H1 (cell line): ENCODE data around the gene LBR. TPM values are rescaled to one million over a fixed set of nuclear protein-coding genes. Genes with fewer than 3 reads are reported as not detected.
A peak's percentile ranks its signal among the peaks of the same experiment; 100 is the strongest.

Experiments used
- CEBPB ChIP-seq: IDR thresholded peaks from 2 replicates; pipeline ENCODE4 v1.6.1; 2012; ENCODE audit warnings: low read depth, low read length
- CTCF ChIP-seq, 3 experiments: IDR thresholded peaks; 1 replicate in 2 of 3; 2 replicates in 1 of 3; pipeline versions ENCODE4 v1.5.1 to v1.6.1; 2011; ENCODE audit warnings: low read length in 3 of 3, mild to moderate bottlenecking in 3 of 3, inconsistent platforms in 2 of 3, low read depth in 1 of 3, moderate library complexity in 1 of 3; ENCODE audit not compliant: insufficient read depth in 1 of 3; ENCODE audit errors: control extremely low read depth in 1 of 3
- GABPA ChIP-seq: IDR thresholded peaks from 2 replicates; pipeline ENCODE4 v1.6.1; 2011; ENCODE audit warnings: mild to moderate bottlenecking, low read length, moderate library complexity, borderline replicate concordance; ENCODE audit not compliant: insufficient read depth
- NRF1 ChIP-seq: IDR thresholded peaks from 2 replicates; pipeline ENCODE4 v1.6.1; 2011; ENCODE audit warnings: mild to moderate bottlenecking, low read depth, low read length, improper control_type of control experiment
- RAD21 ChIP-seq, 2 experiments: IDR thresholded peaks in 1 of 2; conservative IDR thresholded peaks in 1 of 2; 2 replicates each; pipeline ENCODE4 v1.6.1; 2011; ENCODE audit warnings: low read depth in 2 of 2, low read length in 2 of 2, improper control_type of control experiment in 1 of 2, inconsistent platforms in 1 of 2, mild to moderate bottlenecking in 1 of 2, moderate library complexity in 1 of 2
- RXRA ChIP-seq: IDR thresholded peaks from 2 replicates; pipeline ENCODE4 v1.6.1; 2011; ENCODE audit warnings: low read depth, mild to moderate bottlenecking, low read length, moderate library complexity; ENCODE audit not compliant: insufficient read depth
- polyA plus RNA-seq, 7 experiments: library from polyadenylated mRNA; depleted of rRNA in 3 of 7; stranded (reverse) in 5 of 7; unstranded in 2 of 7; fragments of >200 nt in 5 of 7; fragments of 200-250 nt in 2 of 7; gene quantifications; 1 replicate in 5 of 7; 2 replicates in 1 of 7; 4 replicates in 1 of 7; pipeline versions ENCODE4 v1.2.1 to v1.2.3, GENCODE V29; 2011 to 2013; ENCODE audit warnings: missing spikeins in 2 of 7, mixed read lengths in 2 of 7
- total RNA-seq: library from RNA; stranded (reverse); fragmentation: NEBNext Ultra II Directional; extraction: Animal tissue kit (Norgen Biotek cat#: 25700); gene quantifications from 2 replicates; pipeline ENCODE4 v1.2.1, GENCODE V29; 2021
- TF ChIP-seq, protein P1 (sequence below): IDR thresholded peaks from 2 replicates; pipeline ENCODE4 v1.6.1; 2012; ENCODE audit warnings: inconsistent platforms

Gene LBR
- total and polyA plus RNA-seq, 2 of the 8 experiments (the other 6 are each of a cell fraction or from before 2014, with no cell fraction given), result 32.1 to 89.8 TPM

- TF ChIP-seq CTCF (IDR thresholded peaks at IDR 0.05; ENCODE audit: control extremely low read depth in 1 of 3, insufficient read depth in 1 of 3, low read depth in 1 of 3, low read length in 3 of 3), result peak; percentile 54 to 62 (median 56)
- no peak for TF ChIP-seq NRF1
- TF ChIP-seq, protein P1, sequence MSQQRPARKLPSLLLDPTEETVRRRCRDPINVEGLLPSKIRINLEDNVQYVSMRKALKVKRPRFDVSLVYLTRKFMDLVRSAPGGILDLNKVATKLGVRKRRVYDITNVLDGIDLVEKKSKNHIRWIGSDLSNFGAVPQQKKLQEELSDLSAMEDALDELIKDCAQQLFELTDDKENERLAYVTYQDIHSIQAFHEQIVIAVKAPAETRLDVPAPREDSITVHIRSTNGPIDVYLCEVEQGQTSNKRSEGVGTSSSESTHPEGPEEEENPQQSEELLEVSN, result no peak
- TF ChIP-seq GABPA, result no peak
- peak; percentile 55 to 68 for TF ChIP-seq RAD21 (IDR thresholded peaks at IDR 0.05 in 1 of 2, conservative IDR thresholded peaks at IDR 0.05 in 1 of 2; ENCODE audit: low read depth in 2 of 2, low read length in 2 of 2)
- no peak for TF ChIP-seq CEBPB
- TF ChIP-seq RXRA, result no peak
These were observed 24.1 kb upstream of the LBR start (continued) for GRCh38 chr1:225451840-225452515.
